NB4 (cell line): ENCODE measurements around the gene MAN1A1.

Experiments used
- CTCF ChIP-seq: IDR thresholded peaks from one replicate; pipeline ENCODE4 v1.5.1; 2012; ENCODE audit warnings: low read depth, low read length
- POLR2A ChIP-seq: IDR thresholded peaks from 2 replicates; pipeline ENCODE4 v1.6.1; 2011; ENCODE audit warnings: mild to moderate bottlenecking; ENCODE audit not compliant: insufficient read length; ENCODE audit errors: extremely low read depth

GRCh38 chr6:119331663-119332286 is 17.8 kb downstream of the MAN1A1 start:
- TF ChIP-seq CTCF (no peak), POLR2A (no peak)
